GM12872 (cell line): ENCODE measurements around the gene MOB1A.

ENCODE experiments used
- CTCF ChIP-seq: IDR thresholded peaks from 3 replicates; pipeline ENCODE4 v1.5.1; 2011; ENCODE audit warnings: low read depth, mild to moderate bottlenecking, low read length, moderate library complexity; ENCODE audit not compliant: insufficient read depth

The MOB1A gene

GRCh38 chr2:74221604-74222299 is 43.1 kb upstream of the MOB1A start:
- TF ChIP-seq CTCF = no peak

DNA sequence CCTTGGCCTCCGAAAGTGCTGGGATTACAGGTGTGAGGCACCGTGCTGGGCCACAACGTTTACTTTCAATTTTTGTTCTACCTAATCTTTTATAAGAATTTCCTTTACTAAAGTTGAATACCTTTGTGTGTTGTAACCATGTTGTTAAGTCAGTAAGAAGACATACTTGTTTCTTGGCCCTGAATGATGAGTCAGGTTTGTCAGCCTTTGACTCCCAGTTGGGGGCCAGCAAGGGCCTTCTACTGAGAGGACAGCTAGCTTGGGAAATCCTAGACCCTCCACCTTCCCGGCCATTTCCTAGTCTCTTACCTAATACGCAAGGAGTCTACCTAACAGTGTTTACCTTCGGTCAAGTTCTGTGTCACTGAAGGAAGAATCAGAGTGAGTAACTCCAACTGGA is 42.4 kb upstream of the MOB1A start:
- no peak for TF ChIP-seq CTCF

DNA sequence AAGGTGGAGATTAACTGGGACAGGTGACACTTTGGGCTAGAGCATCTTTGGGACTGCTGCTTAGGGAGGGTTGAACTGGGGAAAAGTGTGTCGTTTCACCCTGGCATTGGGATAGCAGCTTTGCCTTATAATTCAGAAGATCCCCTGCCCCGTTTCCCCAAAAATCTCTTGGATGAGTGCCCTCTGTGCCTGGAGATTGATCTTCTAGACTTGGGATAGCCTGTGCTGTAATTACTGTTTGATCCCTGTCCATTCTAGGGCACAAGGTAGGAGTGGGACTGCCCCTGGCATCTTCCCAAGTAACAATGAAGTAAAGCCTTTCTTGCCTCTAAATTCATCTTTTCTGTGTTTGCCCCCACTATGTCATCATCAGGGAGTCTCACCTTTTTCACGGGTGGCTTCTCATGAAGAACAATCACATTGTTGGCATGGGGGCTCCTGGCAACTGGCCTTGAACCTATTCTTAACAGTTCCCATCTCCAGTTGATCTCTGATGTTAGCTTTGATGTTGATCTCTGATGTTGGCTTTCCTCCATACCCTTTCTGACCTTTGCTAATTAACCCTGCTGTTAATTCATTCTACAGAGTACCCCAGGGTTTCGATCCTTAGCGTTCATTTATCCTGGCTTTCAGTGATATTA is 41.3 kb upstream of the MOB1A start:
- TF ChIP-seq CTCF = no peak

- TF ChIP-seq CTCF = no peak
These were observed 38.0 kb upstream of the MOB1A start for GRCh38 chr2:74216642-74217041.

DNA sequence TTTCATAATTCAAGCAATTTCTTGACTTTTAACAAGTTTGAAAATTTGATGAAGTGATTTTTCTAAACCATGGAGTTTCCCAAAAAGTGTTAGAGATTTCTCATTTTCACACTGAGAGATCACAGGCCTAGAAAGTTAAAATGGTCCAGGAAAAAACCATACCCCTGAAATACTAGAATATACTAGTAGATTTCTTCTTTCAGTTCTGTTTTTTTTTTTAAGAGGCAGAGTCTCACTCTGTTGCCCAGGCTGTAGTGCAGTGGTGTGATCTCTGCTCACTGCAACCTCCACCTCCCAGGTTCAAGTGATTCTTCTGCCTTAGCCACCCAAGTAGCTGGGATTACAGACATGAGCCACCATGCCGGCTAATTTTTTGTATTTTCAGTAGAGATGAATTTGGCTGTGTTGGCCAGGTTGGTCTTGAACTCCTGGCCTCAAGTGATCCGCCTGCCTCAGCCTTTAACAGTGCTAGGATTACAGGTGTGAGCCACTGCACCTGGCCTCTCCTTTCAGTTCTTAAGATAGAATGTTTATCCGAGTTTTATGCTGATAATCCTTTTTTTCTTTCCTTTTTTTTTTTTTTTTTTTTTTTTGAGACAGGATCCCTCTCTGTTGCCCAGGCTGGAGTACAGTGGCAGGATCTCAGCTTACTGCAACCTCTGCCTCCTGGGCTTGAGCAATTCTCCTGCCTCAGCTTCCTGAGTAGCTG is 34.2 kb upstream of the MOB1A start:
- TF ChIP-seq CTCF = no peak

GRCh38 chr2:74206180-74206688 is 27.6 kb upstream of the MOB1A start:
- 0 out of 3 replicates have a peak, but pooled peaks have one; percentile 1 for TF ChIP-seq CTCF

DNA sequence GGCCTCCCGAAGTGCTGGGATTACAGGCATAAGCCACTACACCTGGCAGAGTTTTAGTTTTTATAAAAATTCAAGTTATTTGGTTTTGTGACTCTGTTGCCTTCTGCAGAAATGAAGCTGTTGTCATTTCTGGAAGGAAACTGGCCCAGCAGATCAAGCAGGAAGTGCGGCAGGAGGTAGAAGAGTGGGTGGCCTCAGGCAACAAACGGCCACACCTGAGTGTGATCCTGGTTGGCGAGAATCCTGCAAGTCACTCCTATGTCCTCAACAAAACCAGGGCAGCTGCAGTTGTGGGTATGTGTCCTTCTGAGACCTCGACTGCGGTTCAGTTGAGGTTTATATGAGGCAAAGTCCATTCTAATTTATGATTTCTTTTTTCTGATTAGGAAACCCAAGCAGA is 26.9 kb upstream of the MOB1A start:
- no peak for TF ChIP-seq CTCF
